ENCODE results near the gene SNX9. TPM values are rescaled to one million over a fixed set of nuclear protein-coding genes. Genes with fewer than 3 reads are reported as not detected.

SNX9 gene
- total RNA-seq, 2 experiments from 2014 or later: 39.8 to 40.1 TPM

GRCh38 chr6:157859775-157860504 lies 36.9 kb downstream of the SNX9 start:
- no peak for DNase-seq
- Mint-ChIP-seq H3K4me1 (peaks cover 26% of the 10 kb centered on the region), H3K27ac (no peak overlapping the region), H3K9me3 (no peaks in the 10 kb centered on the region), H3K36me3 (ENCODE audit: low read depth) (peaks cover 18% of the 10 kb centered on the region), H3K27me3 (peaks cover 17% of the 10 kb centered on the region), H3K4me3 (no peak overlapping the region)
- ChIA-PET POLR2A (interaction anchor here (1.0 kb wide), 1 partner anchor 96 kb away, joined by 4 read pairs; no protein-coding TSS in a partner anchor), CTCF (interaction anchor here (1.4 kb wide), 1 partner anchor 14 kb away, joined by 3 read pairs; no protein-coding TSS in a partner anchor)

GRCh38 chr6:157860505-157860991 lies 37.5 kb downstream of the SNX9 start:
- DNase-seq: no peak
- ChIA-PET CTCF (interaction anchor here (1.4 kb wide), 1 partner anchor 14 kb away, joined by 3 read pairs; no protein-coding TSS in a partner anchor), POLR2A (interaction anchor here (1.0 kb wide), 1 partner anchor 96 kb away, joined by 4 read pairs; no protein-coding TSS in a partner anchor)
- peaks cover 16% of the 10 kb centered on the region for H3K36me3 Mint-ChIP-seq (ENCODE audit: low read depth)
- H3K4me3 Mint-ChIP-seq: no peak overlapping the region
- H3K4me1 Mint-ChIP-seq: peaks cover 21% of the 10 kb centered on the region
- H3K27me3 Mint-ChIP-seq: peaks cover 17% of the 10 kb centered on the region
- H3K27ac Mint-ChIP-seq: no peak overlapping the region
- no peaks in the 10 kb centered on the region for H3K9me3 Mint-ChIP-seq

GRCh38 chr6:157861184-157861583 lies 38.1 kb downstream of the SNX9 start:
- Mint-ChIP-seq H3K27me3 (peaks cover 17% of the 10 kb centered on the region), H3K9me3 (no peaks in the 10 kb centered on the region), H3K4me3 (no peak overlapping the region), H3K36me3 (ENCODE audit: low read depth) (peaks cover 16% of the 10 kb centered on the region), H3K27ac (no peak overlapping the region), H3K4me1 (peaks cover 19% of the 10 kb centered on the region)
- ChIA-PET POLR2A (interaction anchor here (1.0 kb wide), 1 partner anchor 97 kb away, joined by 4 read pairs; no protein-coding TSS in a partner anchor), CTCF (interaction anchor here (1.4 to 2.6 kb wide), 2 partner anchors 15 to 105 kb away, joined by 3 to 12 read pairs; no protein-coding TSS in a partner anchor)
- no peak for DNase-seq

GRCh38 chr6:157861814-157862213 lies 38.8 kb downstream of the SNX9 start:
- POLR2A ChIA-PET: no interaction called here
- CTCF ChIA-PET: interaction anchor here (2.0 to 2.6 kb wide), 2 partner anchors 11 to 105 kb away, joined by 6 to 12 read pairs; no protein-coding TSS in a partner anchor

GRCh38 chr6:157862706-157863105 lies 39.7 kb downstream of the SNX9 start:
- DNase-seq: no peak

More at GRCh38 chr6:157861814-157862213, 38.8 kb downstream of the SNX9 start:
- DNase-seq: no peak
- peaks cover 23% of the 10 kb centered on the region for H3K4me1 Mint-ChIP-seq
- peaks cover 15% of the 10 kb centered on the region for H3K36me3 Mint-ChIP-seq (ENCODE audit: low read depth)
- peaks cover 17% of the 10 kb centered on the region for H3K27me3 Mint-ChIP-seq
- H3K4me3 Mint-ChIP-seq: no peak overlapping the region
- H3K27ac Mint-ChIP-seq: no peak overlapping the region
- no peaks in the 10 kb centered on the region for H3K9me3 Mint-ChIP-seq

GRCh38 chr6:157864185-157864761 lies 41.2 kb downstream of the SNX9 start:
- ChIA-PET POLR2A (interaction anchor here (1.6 kb wide), 1 partner anchor 100 kb away, joined by 3 read pairs; no protein-coding TSS in a partner anchor), CTCF (interaction anchor here (0.6 to 0.7 kb wide), 2 partner anchors 20 to 94 kb away, joined by 3 to 5 read pairs; no protein-coding TSS in a partner anchor)
- peaks cover 26% of the 10 kb centered on the region for H3K4me1 Mint-ChIP-seq
- no peaks in the 10 kb centered on the region for H3K9me3 Mint-ChIP-seq
- H3K27ac Mint-ChIP-seq: no peak overlapping the region
- H3K4me3 Mint-ChIP-seq: no peak overlapping the region
- H3K36me3 Mint-ChIP-seq (ENCODE audit: low read depth): peaks cover 7% of the 10 kb centered on the region
- peaks cover 16% of the 10 kb centered on the region for H3K27me3 Mint-ChIP-seq
- DNase-seq: no peak

More at GRCh38 chr6:157862706-157863105, 39.7 kb downstream of the SNX9 start:
- Mint-ChIP-seq H3K27me3 (peaks cover 17% of the 10 kb centered on the region), H3K9me3 (no peaks in the 10 kb centered on the region), H3K36me3 (ENCODE audit: low read depth) (peaks cover 12% of the 10 kb centered on the region), H3K4me3 (no peak overlapping the region), H3K4me1 (peaks cover 30% of the 10 kb centered on the region), H3K27ac (no peak overlapping the region)
- ChIA-PET POLR2A (interaction anchor here (0.6 to 1.6 kb wide), 3 partner anchors 18 to 98 kb away, joined by 3 read pairs; no protein-coding TSS in a partner anchor), CTCF (interaction anchor here (2.0 to 2.6 kb wide), 2 partner anchors 10 to 106 kb away, joined by 6 to 12 read pairs; no protein-coding TSS in a partner anchor)

- Mint-ChIP-seq H3K27me3 (peaks cover 11% of the 10 kb centered on the region), H3K4me1 (peaks cover 17% of the 10 kb centered on the region), H3K27ac (no peak overlapping the region), H3K36me3 (ENCODE audit: low read depth) (peaks cover 2% of the 10 kb centered on the region), H3K4me3 (no peak overlapping the region), H3K9me3 (no peaks in the 10 kb centered on the region)
- no peak for DNase-seq
- ChIA-PET POLR2A (no interaction called here), CTCF (interaction anchor here (0.7 kb wide), 1 partner anchor 95 kb away, joined by 5 read pairs; no protein-coding TSS in a partner anchor)
Measured at GRCh38 chr6:157865249-157865648, 42.2 kb downstream of the SNX9 start.

- POLR2A ChIA-PET: no interaction called here
- H3K9me3 Mint-ChIP-seq: no peaks in the 10 kb centered on the region
- CTCF ChIA-PET: no interaction called here
Measured at GRCh38 chr6:157867155-157867559, 44.1 kb downstream of the SNX9 start.

GRCh38 chr6:157867981-157868380 lies 44.9 kb downstream of the SNX9 start:
- Mint-ChIP-seq H3K27ac (no peak overlapping the region), H3K4me3 (no peak overlapping the region), H3K36me3 (ENCODE audit: low read depth) (peaks cover 8% of the 10 kb centered on the region), H3K9me3 (no peaks in the 10 kb centered on the region), H3K27me3 (peaks cover 4% of the 10 kb centered on the region), H3K4me1 (peaks cover 12% of the 10 kb centered on the region)
- no peak for DNase-seq
- POLR2A ChIA-PET: interaction anchor here (0.5 kb wide), 1 partner anchor 25 kb away, joined by 3 read pairs; no protein-coding TSS in a partner anchor
- CTCF ChIA-PET: no interaction called here

More at GRCh38 chr6:157867155-157867559, 44.1 kb downstream of the SNX9 start:
- peaks cover 11% of the 10 kb centered on the region for H3K27me3 Mint-ChIP-seq
- H3K36me3 Mint-ChIP-seq (ENCODE audit: low read depth): peaks cover 2% of the 10 kb centered on the region
- peak overlapping the region; percentile 14 for H3K27ac Mint-ChIP-seq
- no peak overlapping the region for H3K4me3 Mint-ChIP-seq
- DNase-seq: no peak
- H3K4me1 Mint-ChIP-seq: peaks cover 12% of the 10 kb centered on the region

GRCh38 chr6:157868835-157869234 lies 45.8 kb downstream of the SNX9 start:
- Mint-ChIP-seq H3K27me3 (no peaks in the 10 kb centered on the region), H3K27ac (no peak overlapping the region), H3K4me1 (peaks cover 14% of the 10 kb centered on the region), H3K9me3 (no peaks in the 10 kb centered on the region), H3K4me3 (no peak overlapping the region), H3K36me3 (ENCODE audit: low read depth) (peaks cover 12% of the 10 kb centered on the region)
- no peak for DNase-seq
- ChIA-PET CTCF (interaction anchor here (0.6 kb wide), 1 partner anchor 9 kb away, joined by 3 read pairs; no protein-coding TSS in a partner anchor), POLR2A (no interaction called here)

GRCh38 chr6:157869673-157870302 lies 46.7 kb downstream of the SNX9 start:
- H3K9me3 Mint-ChIP-seq: no peaks in the 10 kb centered on the region
- H3K27me3 Mint-ChIP-seq: no peaks in the 10 kb centered on the region
- CTCF ChIA-PET: no interaction called here
- H3K27ac Mint-ChIP-seq: no peak overlapping the region
- peaks cover 15% of the 10 kb centered on the region for H3K4me1 Mint-ChIP-seq
- H3K36me3 Mint-ChIP-seq (ENCODE audit: low read depth): peaks cover 20% of the 10 kb centered on the region
- no peak overlapping the region for H3K4me3 Mint-ChIP-seq
- DNase-seq: no peak
- POLR2A ChIA-PET: no interaction called here

GRCh38 chr6:157873735-157874344 lies 50.8 kb downstream of the SNX9 start:
- H3K4me1 Mint-ChIP-seq: peaks cover 18% of the 10 kb centered on the region
- ChIA-PET POLR2A (interaction anchor here (0.7 to 2.3 kb wide), 6 partner anchors 12 to 117 kb away, joined by 3 to 14 read pairs (median 4); no protein-coding TSS in a partner anchor), CTCF (interaction anchor here (0.5 to 5.2 kb wide), 35 partner anchors 11 to 1063 kb away, joined by 3 to 158 read pairs (median 4); no protein-coding TSS in a partner anchor)
- DNase-seq: peak; percentile 87
- peaks cover 53% of the 10 kb centered on the region for H3K36me3 Mint-ChIP-seq (ENCODE audit: low read depth)
- H3K9me3 Mint-ChIP-seq: no peaks in the 10 kb centered on the region
- no peak overlapping the region for H3K27ac Mint-ChIP-seq
- no peak overlapping the region for H3K4me3 Mint-ChIP-seq
- H3K27me3 Mint-ChIP-seq: no peaks in the 10 kb centered on the region
